Coronary artery (tissue), 2 donors: ENCODE data around the gene CRYGB.
"Not testable (repeated sequence)": the region's sequence is repeated elsewhere in the genome, so short reads cannot be mapped to it uniquely, and the experiment has no call there.

Source experiments
- DNase-seq: peaks from one replicate; pipeline ENCODE4 v3.0.0-alpha.2; 2017; ENCODE audit warnings: low spot score
- H3K27ac ChIP-seq, 2 donors: fragments of 200-600 bp; sonication (generic); one replicate each; pipeline ENCODE4 v1.5.1; 2016 to 2019
- H3K4me3 ChIP-seq: fragments of 200-600 bp; sonication (generic); 2 replicates; pipeline ENCODE4 v1.5.1; 2016; ENCODE audit warnings: mild to moderate bottlenecking, moderate library complexity
- CTCF ChIP-seq: fragments of 200-600 bp; sonication (generic); IDR thresholded peaks from one replicate; pipeline ENCODE4 v1.5.1; 2019; ENCODE audit warnings: antibody characterized with exemption

Gene CRYGB

GRCh38 chr2:208127090-208127489 lies 18.9 kb downstream of the CRYGB start:
- TF ChIP-seq CTCF, result no peak
- DNase-seq, result no peak

GRCh38 chr2:208125251-208125650 lies 20.7 kb downstream of the CRYGB start:
- no peak for TF ChIP-seq CTCF
- no peak for DNase-seq
- H3K4me3 ChIP-seq, result no peak overlapping the region
- no peak overlapping the region for H3K27ac ChIP-seq

More at GRCh38 chr2:208127090-208127489, 18.9 kb downstream of the CRYGB start:
- Histone ChIP-seq H3K4me3 (no peak overlapping the region), H3K27ac (no peak overlapping the region)

- H3K4me3 ChIP-seq, result peak within 1 kb of the TSS; percentile 38
- not testable (repeated sequence) for DNase-seq, H3K27ac ChIP-seq
These were observed 21.8 kb downstream of the CRYGB start, which contains the start of gene CRYGD for GRCh38 chr2:208124013-208124715. CRYGD (minus strand) TSS chr2:208124524; CDS start chr2:208124473, 51 bp downstream.

GRCh38 chr2:208122248-208122647 lies 23.7 kb downstream of the CRYGB start:
- no peak overlapping the region for H3K4me3 ChIP-seq
- H3K27ac ChIP-seq, result no peak overlapping the region
- TF ChIP-seq CTCF, result no peak
- no peak for DNase-seq

GRCh38 chr2:208118918-208119317 lies 27.0 kb downstream of the CRYGB start:
- H3K4me3 ChIP-seq, result no peak overlapping the region
- TF ChIP-seq CTCF, result no peak
- H3K27ac ChIP-seq, result no peak overlapping the region
- DNase-seq, result no peak

- DNase-seq, H3K27ac ChIP-seq, H3K4me3 ChIP-seq: not testable (repeated sequence)
These were observed 28.6 kb downstream of the CRYGB start for GRCh38 chr2:208117390-208117789.

GRCh38 chr2:208112969-208113368 lies 33.0 kb downstream of the CRYGB start:
- DNase-seq, result no peak
- TF ChIP-seq CTCF, result no peak

GRCh38 chr2:208112273-208112745 lies 33.6 kb downstream of the CRYGB start:
- H3K27ac ChIP-seq, DNase-seq: not testable (repeated sequence)
- peak overlapping the region; percentile 45 for H3K4me3 ChIP-seq

More at GRCh38 chr2:208112969-208113368, 33.0 kb downstream of the CRYGB start:
- no peak overlapping the region for H3K4me3 ChIP-seq
- no peak overlapping the region for H3K27ac ChIP-seq
